WTC11 (cell line): ENCODE data around the gene CMTM6. TPM values are rescaled to one million over a fixed set of nuclear protein-coding genes. Genes with fewer than 3 reads are reported as not detected.

ENCODE experiments used
- ATAC-seq: fragments of 200-7000 bp; cut with Tn5 transposase; 2 replicates; pipeline ENCODE4 v1.10.0; 2021; ENCODE audit warnings: mild to moderate bottlenecking, moderate library complexity
- CTCF ChIA-PET: fragments of 300-600 bp; sonication (Branson Sonifier 250); formaldehyde crosslinking; loops from one replicate; lab custom pipeline; 2021; ENCODE audit warnings: antibody characterized with exemption; lab: Charles Lee
- POLR2A ChIA-PET: fragments of 350-600 bp; sonication (Branson Sonifier 250); formaldehyde crosslinking; loops from one replicate; lab custom pipeline; 2021; ENCODE audit warnings: antibody characterized with exemption; lab: Charles Lee
- DNase-seq: peaks from one replicate; pipeline ENCODE4 v3.0.0; 2021; ENCODE audit warnings: low spot score
- H3K27ac Mint-ChIP-seq: 2 replicates; pipeline ENCODE4 v1.8.0; 2021; ENCODE audit warnings: mixed read lengths
- H3K27me3 Mint-ChIP-seq: 2 replicates; pipeline ENCODE4 v1.8.0; 2021; ENCODE audit warnings: low read depth, mild to moderate bottlenecking, moderate library complexity, mixed read lengths
- H3K36me3 Mint-ChIP-seq: 2 replicates; pipeline ENCODE4 v1.8.0; 2021; ENCODE audit warnings: mixed read lengths
- H3K4me1 Mint-ChIP-seq: 2 replicates; pipeline ENCODE4 v1.8.0; 2022; ENCODE audit warnings: mixed read lengths
- H3K4me3 Mint-ChIP-seq: 2 replicates; pipeline ENCODE4 v1.8.0; 2021; ENCODE audit warnings: mild to moderate bottlenecking, moderate library complexity, mixed read lengths
- H3K9me3 Mint-ChIP-seq: 2 replicates; pipeline ENCODE4 v1.8.0; 2021; ENCODE audit warnings: mixed read lengths
- GABPB1 ChIP-seq: sonication (generic); formaldehyde crosslinking; IDR thresholded peaks from 2 replicates; pipeline ENCODE4 v1.8.1; 2023; ENCODE audit warnings: mild to moderate bottlenecking, missing genetic modification reagents
- JAZF1 ChIP-seq: fragments of 250-450 bp; sonication (Bioruptor Pico); IDR thresholded peaks from 2 replicates; pipeline ENCODE4 v1.9.0; 2021; ENCODE audit warnings: moderate library complexity, mild to moderate bottlenecking, inconsistent platforms
- JUN ChIP-seq: sonication (generic); formaldehyde crosslinking; IDR thresholded peaks from 2 replicates; pipeline ENCODE4 v1.8.0; 2023; ENCODE audit warnings: mild to moderate bottlenecking, missing genetic modification reagents
- NFATC4 ChIP-seq: fragments of 250-450 bp; sonication (Bioruptor Pico); IDR thresholded peaks from 2 replicates; pipeline ENCODE4 v1.9.0; 2021; ENCODE audit warnings: mild to moderate bottlenecking
- NFE2L1 ChIP-seq: sonication (generic); formaldehyde crosslinking; IDR thresholded peaks from 2 replicates; pipeline ENCODE4 v1.8.1; 2023; ENCODE audit warnings: missing genetic modification reagents
- NR1H2 ChIP-seq: sonication (generic); formaldehyde crosslinking; IDR thresholded peaks from 2 replicates; pipeline ENCODE4 v1.9.0; 2021; ENCODE audit warnings: mild to moderate bottlenecking, moderate library complexity, missing genetic modification reagents
- NR2C2 ChIP-seq: sonication (generic); formaldehyde crosslinking; IDR thresholded peaks from 2 replicates; pipeline ENCODE4 v1.8.0; 2022; ENCODE audit warnings: mild to moderate bottlenecking, missing genetic modification reagents
- NR3C1 ChIP-seq: sonication (generic); formaldehyde crosslinking; conservative IDR thresholded peaks from 2 replicates; pipeline ENCODE4 v1.8.1; 2023; ENCODE audit warnings: low read depth, mild to moderate bottlenecking, missing genetic modification reagents
- SOX15 ChIP-seq: fragments of 250-450 bp; sonication (Bioruptor Pico); IDR thresholded peaks from 2 replicates; pipeline ENCODE4 v1.9.0; 2021; ENCODE audit warnings: mild to moderate bottlenecking
- SP1 ChIP-seq: sonication (generic); formaldehyde crosslinking; conservative IDR thresholded peaks from 2 replicates; pipeline ENCODE4 v1.8.1; 2022; ENCODE audit warnings: missing genetic modification reagents
- STAT6 ChIP-seq: sonication (generic); formaldehyde crosslinking; conservative IDR thresholded peaks from 2 replicates; pipeline ENCODE4 v1.8.1; 2023; ENCODE audit warnings: mild to moderate bottlenecking, low read depth, missing genetic modification reagents, moderate library complexity
- TEAD1 ChIP-seq: sonication (generic); formaldehyde crosslinking; IDR thresholded peaks from 2 replicates; pipeline ENCODE4 v1.8.0; 2022; ENCODE audit warnings: mild to moderate bottlenecking, missing genetic modification reagents
- TEAD4 ChIP-seq: sonication (generic); formaldehyde crosslinking; IDR thresholded peaks from 2 replicates; pipeline ENCODE4 v1.8.0; 2022; ENCODE audit warnings: mild to moderate bottlenecking, missing genetic modification reagents
- TP53 ChIP-seq: sonication (generic); formaldehyde crosslinking; IDR thresholded peaks from 2 replicates; pipeline ENCODE4 v1.8.1; 2023; ENCODE audit warnings: mild to moderate bottlenecking, missing genetic modification reagents
- ZNF219 ChIP-seq: sonication (generic); formaldehyde crosslinking; IDR thresholded peaks from 2 replicates; pipeline ENCODE4 v1.8.0; 2023; ENCODE audit warnings: missing genetic modification reagents, mild to moderate bottlenecking, borderline replicate concordance
- ZNF317 ChIP-seq: sonication (generic); formaldehyde crosslinking; IDR thresholded peaks from 2 replicates; pipeline ENCODE4 v1.8.1; 2023; ENCODE audit warnings: low read depth, mild to moderate bottlenecking, moderate library complexity, missing genetic modification reagents, borderline replicate concordance
- ZNF423 ChIP-seq: fragments of 250-450 bp; sonication (Bioruptor Pico); IDR thresholded peaks from 2 replicates; pipeline ENCODE4 v2.1.2; 2022; ENCODE audit warnings: mild to moderate bottlenecking, moderate library complexity
- ZNF512 ChIP-seq: sonication (generic); formaldehyde crosslinking; IDR thresholded peaks from 2 replicates; pipeline ENCODE4 v1.8.1; 2022; ENCODE audit warnings: missing genetic modification reagents, borderline replicate concordance
- ZNF671 ChIP-seq: fragments of 250-450 bp; sonication (Bioruptor Pico); IDR thresholded peaks from 2 replicates; pipeline ENCODE4 v1.8.0; 2021; ENCODE audit warnings: mild to moderate bottlenecking
- total RNA-seq: library from RNA; stranded (reverse); gene quantifications from 3 replicates; pipeline ENCODE4 v1.2.3, GENCODE V29; 2021
- TF ChIP-seq, protein P1 (sequence below): sonication (generic); formaldehyde crosslinking; IDR thresholded peaks from 2 replicates; pipeline ENCODE4 v1.8.1; 2023; ENCODE audit warnings: mild to moderate bottlenecking, moderate library complexity, missing genetic modification reagents
- TF ChIP-seq, protein P2 (sequence below): fragments of 250-450 bp; sonication (Bioruptor Pico); IDR thresholded peaks from 2 replicates; pipeline ENCODE4 v2.1.2; 2022; ENCODE audit warnings: mild to moderate bottlenecking, moderate library complexity
- TF ChIP-seq, protein P3 (sequence below): sonication (generic); formaldehyde crosslinking; IDR thresholded peaks from 2 replicates; pipeline ENCODE4 v1.8.0; 2023; ENCODE audit warnings: missing genetic modification reagents, mild to moderate bottlenecking, borderline replicate concordance

The CMTM6 gene
- total RNA-seq, 1 experiment from 2014 or later, result 42.3 TPM

DNA sequence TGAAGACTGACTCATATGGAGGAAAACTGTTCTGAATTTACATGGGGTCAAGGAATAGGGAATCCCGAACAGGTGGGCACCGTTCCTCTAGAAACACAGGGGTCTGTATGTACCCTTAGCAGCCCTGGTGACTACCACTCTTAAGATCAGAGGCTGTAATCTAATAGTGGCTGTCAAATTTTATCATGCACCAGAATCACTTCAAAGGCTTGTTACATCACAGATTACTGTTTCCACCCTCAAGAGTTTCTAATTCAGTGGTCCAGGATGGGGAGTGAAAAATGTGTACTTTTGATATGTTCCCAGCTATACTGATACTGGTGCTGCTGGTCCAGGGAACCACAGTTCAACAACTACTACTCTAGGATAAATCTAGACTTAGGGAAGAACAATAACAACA lies 40.2 kb upstream of the CMTM6 start:
- no peaks in the 10 kb centered on the region for H3K4me1 Mint-ChIP-seq
- H3K36me3 Mint-ChIP-seq, result peaks cover 7% of the 10 kb centered on the region
- H3K9me3 Mint-ChIP-seq, result no peaks in the 10 kb centered on the region
- no peak overlapping the region for H3K27ac Mint-ChIP-seq
- no peak for DNase-seq
- CTCF ChIA-PET, result no interaction called here
- TF ChIP-seq, protein P1, sequence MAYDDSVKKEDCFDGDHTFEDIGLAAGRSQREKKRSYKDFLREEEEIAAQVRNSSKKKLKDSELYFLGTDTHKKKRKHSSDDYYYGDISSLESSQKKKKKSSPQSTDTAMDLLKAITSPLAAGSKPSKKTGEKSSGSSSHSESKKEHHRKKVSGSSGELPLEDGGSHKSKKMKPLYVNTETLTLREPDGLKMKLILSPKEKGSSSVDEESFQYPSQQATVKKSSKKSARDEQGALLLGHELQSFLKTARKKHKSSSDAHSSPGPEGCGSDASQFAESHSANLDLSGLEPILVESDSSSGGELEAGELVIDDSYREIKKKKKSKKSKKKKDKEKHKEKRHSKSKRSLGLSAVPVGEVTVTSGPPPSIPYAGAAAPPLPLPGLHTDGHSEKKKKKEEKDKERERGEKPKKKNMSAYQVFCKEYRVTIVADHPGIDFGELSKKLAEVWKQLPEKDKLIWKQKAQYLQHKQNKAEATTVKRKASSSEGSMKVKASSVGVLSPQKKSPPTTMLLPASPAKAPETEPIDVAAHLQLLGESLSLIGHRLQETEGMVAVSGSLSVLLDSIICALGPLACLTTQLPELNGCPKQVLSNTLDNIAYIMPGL, result no peak
- TF ChIP-seq ZNF423 (CRISPR knock-in tag) (no peak), NFATC4 (CRISPR knock-in tag) (no peak), TEAD1 (CRISPR knock-in tag) (no peak), TEAD4 (CRISPR knock-in tag) (no peak), GABPB1 (no peak), ZNF512 (CRISPR knock-in tag) (no peak), NR2C2 (no peak), STAT6 (CRISPR knock-in tag) (no peak), JUN (CRISPR knock-in tag) (no peak), TP53 (CRISPR knock-in tag) (no peak), SP1 (CRISPR knock-in tag) (no peak), ZNF219 (no peak)
- TF ChIP-seq, protein P2, sequence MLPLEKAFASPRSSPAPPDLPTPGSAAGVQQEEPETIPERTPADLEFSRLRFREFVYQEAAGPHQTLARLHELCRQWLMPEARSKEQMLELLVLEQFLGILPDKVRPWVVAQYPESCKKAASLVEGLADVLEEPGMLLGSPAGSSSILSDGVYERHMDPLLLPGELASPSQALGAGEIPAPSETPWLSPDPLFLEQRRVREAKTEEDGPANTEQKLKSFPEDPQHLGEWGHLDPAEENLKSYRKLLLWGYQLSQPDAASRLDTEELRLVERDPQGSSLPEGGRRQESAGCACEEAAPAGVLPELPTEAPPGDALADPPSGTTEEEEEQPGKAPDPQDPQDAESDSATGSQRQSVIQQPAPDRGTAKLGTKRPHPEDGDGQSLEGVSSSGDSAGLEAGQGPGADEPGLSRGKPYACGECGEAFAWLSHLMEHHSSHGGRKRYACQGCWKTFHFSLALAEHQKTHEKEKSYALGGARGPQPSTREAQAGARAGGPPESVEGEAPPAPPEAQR, result no peak
- TF ChIP-seq, protein P3, sequence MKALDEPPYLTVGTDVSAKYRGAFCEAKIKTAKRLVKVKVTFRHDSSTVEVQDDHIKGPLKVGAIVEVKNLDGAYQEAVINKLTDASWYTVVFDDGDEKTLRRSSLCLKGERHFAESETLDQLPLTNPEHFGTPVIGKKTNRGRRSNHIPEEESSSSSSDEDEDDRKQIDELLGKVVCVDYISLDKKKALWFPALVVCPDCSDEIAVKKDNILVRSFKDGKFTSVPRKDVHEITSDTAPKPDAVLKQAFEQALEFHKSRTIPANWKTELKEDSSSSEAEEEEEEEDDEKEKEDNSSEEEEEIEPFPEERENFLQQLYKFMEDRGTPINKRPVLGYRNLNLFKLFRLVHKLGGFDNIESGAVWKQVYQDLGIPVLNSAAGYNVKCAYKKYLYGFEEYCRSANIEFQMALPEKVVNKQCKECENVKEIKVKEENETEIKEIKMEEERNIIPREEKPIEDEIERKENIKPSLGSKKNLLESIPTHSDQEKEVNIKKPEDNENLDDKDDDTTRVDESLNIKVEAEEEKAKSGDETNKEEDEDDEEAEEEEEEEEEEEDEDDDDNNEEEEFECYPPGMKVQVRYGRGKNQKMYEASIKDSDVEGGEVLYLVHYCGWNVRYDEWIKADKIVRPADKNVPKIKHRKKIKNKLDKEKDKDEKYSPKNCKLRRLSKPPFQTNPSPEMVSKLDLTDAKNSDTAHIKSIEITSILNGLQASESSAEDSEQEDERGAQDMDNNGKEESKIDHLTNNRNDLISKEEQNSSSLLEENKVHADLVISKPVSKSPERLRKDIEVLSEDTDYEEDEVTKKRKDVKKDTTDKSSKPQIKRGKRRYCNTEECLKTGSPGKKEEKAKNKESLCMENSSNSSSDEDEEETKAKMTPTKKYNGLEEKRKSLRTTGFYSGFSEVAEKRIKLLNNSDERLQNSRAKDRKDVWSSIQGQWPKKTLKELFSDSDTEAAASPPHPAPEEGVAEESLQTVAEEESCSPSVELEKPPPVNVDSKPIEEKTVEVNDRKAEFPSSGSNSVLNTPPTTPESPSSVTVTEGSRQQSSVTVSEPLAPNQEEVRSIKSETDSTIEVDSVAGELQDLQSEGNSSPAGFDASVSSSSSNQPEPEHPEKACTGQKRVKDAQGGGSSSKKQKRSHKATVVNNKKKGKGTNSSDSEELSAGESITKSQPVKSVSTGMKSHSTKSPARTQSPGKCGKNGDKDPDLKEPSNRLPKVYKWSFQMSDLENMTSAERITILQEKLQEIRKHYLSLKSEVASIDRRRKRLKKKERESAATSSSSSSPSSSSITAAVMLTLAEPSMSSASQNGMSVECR (CRISPR knock-in tag), result no peak
- TF ChIP-seq, all 79 proteins: peak for 0
- H3K4me3 Mint-ChIP-seq, result no peak overlapping the region
- ATAC-seq, result no peak
- no peaks in the 10 kb centered on the region for H3K27me3 Mint-ChIP-seq
- POLR2A ChIA-PET, result no interaction called here

GRCh38 chr3:32540899-32541298 lies 38.2 kb upstream of the CMTM6 start:
- no peak for ATAC-seq
- no peaks in the 10 kb centered on the region for H3K4me1 Mint-ChIP-seq
- TF ChIP-seq STAT6 (CRISPR knock-in tag) (no peak), ZNF317 (CRISPR knock-in tag) (no peak), JAZF1 (CRISPR knock-in tag) (no peak), SOX15 (CRISPR knock-in tag) (no peak), NR3C1 (no peak), NFE2L1 (CRISPR knock-in tag) (no peak), NR1H2 (CRISPR knock-in tag) (no peak), ZNF671 (CRISPR knock-in tag) (no peak), TP53 (CRISPR knock-in tag) (no peak), SP1 (CRISPR knock-in tag) (no peak)

More at GRCh38 chr3:32540899-32541298, 38.2 kb upstream of the CMTM6 start:
- Mint-ChIP-seq H3K27me3 (no peaks in the 10 kb centered on the region), H3K27ac (no peak overlapping the region), H3K9me3 (no peaks in the 10 kb centered on the region), H3K36me3 (peaks cover 12% of the 10 kb centered on the region), H3K4me3 (no peak overlapping the region)
- POLR2A ChIA-PET, result no interaction called here
- no peak for DNase-seq
- CTCF ChIA-PET, result no interaction called here
